Testis (tissue), 2 donors: ENCODE data around the gene PTPN13.

Source experiments
- POLR2A ChIP-seq: fragments of 450-650 bp; IDR thresholded peaks from one replicate; pipeline ENCODE4 v1.6.1; 2017; ENCODE audit warnings: antibody characterized with exemption, mild to moderate bottlenecking, moderate library complexity
- TF ChIP-seq, protein P1 (sequence below), 3 experiments: fragments of 450-650 bp in 2 of 3; fragments of 200-600 bp in 1 of 3; sonication (generic) in 1 of 3; IDR thresholded peaks; one replicate each; pipeline ENCODE4 v1.5.1; 2016 to 2019; ENCODE audit warnings: antibody characterized with exemption in 3 of 3, mild to moderate bottlenecking in 2 of 3, moderate library complexity in 1 of 3

- TF ChIP-seq, protein P1, sequence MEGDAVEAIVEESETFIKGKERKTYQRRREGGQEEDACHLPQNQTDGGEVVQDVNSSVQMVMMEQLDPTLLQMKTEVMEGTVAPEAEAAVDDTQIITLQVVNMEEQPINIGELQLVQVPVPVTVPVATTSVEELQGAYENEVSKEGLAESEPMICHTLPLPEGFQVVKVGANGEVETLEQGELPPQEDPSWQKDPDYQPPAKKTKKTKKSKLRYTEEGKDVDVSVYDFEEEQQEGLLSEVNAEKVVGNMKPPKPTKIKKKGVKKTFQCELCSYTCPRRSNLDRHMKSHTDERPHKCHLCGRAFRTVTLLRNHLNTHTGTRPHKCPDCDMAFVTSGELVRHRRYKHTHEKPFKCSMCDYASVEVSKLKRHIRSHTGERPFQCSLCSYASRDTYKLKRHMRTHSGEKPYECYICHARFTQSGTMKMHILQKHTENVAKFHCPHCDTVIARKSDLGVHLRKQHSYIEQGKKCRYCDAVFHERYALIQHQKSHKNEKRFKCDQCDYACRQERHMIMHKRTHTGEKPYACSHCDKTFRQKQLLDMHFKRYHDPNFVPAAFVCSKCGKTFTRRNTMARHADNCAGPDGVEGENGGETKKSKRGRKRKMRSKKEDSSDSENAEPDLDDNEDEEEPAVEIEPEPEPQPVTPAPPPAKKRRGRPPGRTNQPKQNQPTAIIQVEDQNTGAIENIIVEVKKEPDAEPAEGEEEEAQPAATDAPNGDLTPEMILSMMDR (IDR thresholded peaks at IDR 0.05), result no peak
- TF ChIP-seq POLR2A, result no peak
These were observed 32.0 kb downstream of the PTPN13 start for GRCh38 chr4:86626066-86626465.
